ENCODE data around the gene ZFAND2B.
A peak's percentile ranks its signal among the peaks of the same experiment; 100 is the strongest.

ZFAND2B gene, protein sequence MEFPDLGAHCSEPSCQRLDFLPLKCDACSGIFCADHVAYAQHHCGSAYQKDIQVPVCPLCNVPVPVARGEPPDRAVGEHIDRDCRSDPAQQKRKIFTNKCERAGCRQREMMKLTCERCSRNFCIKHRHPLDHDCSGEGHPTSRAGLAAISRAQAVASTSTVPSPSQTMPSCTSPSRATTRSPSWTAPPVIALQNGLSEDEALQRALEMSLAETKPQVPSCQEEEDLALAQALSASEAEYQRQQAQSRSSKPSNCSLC

GRCh38 chr2:219206328-219207133 lies at the start of gene ZFAND2B:
Gene ZFAND2B (plus strand): TSS chr2:219206782. CDS start chr2:219206988, 206 bp downstream.
- peak; percentile 96 for DNase-seq

DNA sequence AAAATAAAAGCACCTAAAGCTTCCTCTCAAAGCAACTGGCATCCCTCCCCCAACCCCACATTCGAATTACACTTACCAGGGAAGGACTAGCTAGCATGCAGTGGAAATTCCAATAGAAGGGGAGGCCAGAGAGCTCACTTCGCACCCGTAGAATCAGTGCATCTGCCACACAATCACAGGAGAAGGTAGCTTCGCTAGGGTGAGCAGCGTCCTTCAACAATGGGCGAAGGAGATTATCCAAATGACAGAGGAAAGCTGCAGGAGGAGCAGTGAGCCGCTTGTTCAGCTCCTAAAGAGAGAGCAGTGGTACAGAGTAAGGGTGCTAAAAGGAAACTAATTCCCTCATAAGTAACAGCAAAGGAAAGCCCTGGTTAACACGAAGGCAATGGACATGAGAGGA lies 49.2 kb upstream of the ZFAND2B start:
- DNase-seq, result no peak

GRCh38 chr2:219158025-219158424 lies 48.6 kb upstream of the ZFAND2B start:
- no peak for DNase-seq

DNA sequence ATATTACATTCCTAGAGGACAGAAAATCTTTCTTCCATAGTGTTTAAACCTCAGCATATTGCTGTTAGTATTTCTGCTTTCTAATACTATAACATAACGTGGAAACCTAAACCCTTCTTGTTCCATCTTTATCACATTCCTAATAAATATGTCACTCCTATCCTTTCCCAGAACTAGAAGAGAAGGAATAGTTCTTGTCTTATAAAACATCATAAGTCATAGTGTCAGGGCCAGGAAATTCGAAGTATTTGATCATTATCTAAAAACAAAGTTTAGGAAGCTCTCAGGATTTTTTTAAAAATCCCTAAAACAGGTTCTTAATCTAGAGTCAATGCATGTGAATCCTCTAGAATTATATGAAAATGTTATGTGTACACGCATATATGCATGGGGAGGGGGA lies 48.0 kb upstream of the ZFAND2B start:
- no peak for DNase-seq

DNA sequence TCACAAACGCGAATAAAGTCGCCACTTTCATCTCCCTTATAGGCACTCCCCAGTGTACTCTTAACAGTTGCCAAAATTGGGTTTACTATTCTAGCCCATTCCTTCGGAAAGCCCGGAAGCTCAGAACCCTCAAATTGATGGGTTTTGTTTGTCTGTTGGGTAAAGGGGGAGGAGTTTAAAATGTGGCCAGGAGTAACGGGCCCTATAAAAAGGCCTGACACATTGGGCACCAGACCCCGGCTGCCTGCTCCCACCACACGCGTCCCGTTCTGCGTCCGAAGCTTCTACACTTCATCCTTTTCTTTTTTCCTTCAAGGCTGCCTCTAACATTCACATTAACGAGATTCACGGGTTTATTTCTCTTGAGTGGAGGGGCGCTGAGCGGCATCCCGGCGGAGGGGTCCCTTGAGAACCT lies 46.8 kb upstream of the ZFAND2B start:
- DNase-seq, result no peak

GRCh38 chr2:219160186-219161017 lies 46.2 kb upstream of the ZFAND2B start, which contains the start of gene NHEJ1:
Gene NHEJ1 (minus strand): TSS chr2:219160815. CDS start chr2:219158362, 2,453 bp downstream.
- peak; percentile 97 for DNase-seq

GRCh38 chr2:219161097-219161496 lies 45.5 kb upstream of the ZFAND2B start:
- no peak for DNase-seq

- DNase-seq, result no peak
Measured at GRCh38 chr2:219163156-219163555, 43.4 kb upstream of the ZFAND2B start.

GRCh38 chr2:219165058-219165911 lies 41.3 kb upstream of the ZFAND2B start:
- no peak for DNase-seq

DNA sequence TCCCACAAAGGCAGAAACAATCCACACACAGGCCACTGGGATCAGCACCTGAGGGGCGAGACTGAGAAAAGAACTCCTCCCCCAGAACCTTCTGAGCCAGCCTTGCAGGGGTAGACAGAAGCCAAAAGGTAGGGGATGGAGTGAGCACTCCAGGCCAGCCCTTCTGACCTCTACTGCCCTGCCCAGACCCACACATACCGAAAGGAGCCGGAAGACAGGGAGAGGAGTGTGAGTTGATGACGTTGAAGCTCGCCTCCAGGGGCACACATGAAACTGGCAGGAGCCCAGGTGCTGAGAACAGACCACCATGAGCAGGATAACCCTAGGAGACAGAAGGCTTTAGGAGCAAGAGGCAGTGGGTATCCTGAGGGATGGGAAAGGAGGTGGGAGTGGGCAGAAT lies 38.6 kb upstream of the ZFAND2B start:
- no peak for DNase-seq

DNA sequence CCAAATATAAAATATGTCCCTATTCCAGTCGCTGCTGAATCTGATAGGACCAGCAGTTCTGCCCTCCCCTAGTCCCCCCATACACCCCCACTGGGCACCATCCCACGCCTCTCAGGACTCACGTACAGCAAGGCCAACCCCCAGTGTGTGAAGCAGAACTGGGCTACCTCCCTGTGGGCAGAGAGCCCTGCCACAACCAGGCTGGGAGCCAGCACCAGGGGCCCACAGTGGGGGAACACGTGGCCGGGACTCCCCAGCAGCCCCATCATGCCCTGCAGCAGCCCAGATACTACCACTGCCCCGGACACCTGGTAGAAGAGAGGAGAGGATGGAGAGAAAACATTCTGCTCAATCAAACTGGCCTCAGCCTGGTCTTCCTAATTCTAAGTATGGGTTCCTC lies 38.1 kb upstream of the ZFAND2B start:
- DNase-seq, result no peak

DNA sequence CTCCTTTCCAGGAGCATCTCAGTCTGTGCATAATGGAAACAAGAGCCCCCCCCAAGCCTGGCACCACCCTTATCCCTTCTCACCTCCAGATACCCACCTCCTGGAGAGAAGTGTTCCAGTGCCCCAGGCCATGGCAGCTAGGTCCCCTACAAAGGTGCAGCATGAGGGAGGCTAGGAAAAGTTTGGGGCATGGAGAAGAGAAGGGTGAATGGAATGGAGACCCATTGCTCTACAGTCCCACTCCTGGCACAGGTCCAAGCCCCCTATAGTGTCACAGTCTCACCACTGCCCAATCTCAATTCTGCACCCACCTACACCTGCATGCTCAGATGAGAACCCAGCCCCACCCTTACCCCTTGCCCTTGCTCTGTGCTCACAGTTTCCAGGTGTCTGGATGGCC lies 37.6 kb upstream of the ZFAND2B start:
- no peak for DNase-seq

- DNase-seq, result no peak
Measured at GRCh38 chr2:219169930-219170654, 36.5 kb upstream of the ZFAND2B start, which contains the start of gene SLC23A3. Gene SLC23A3 (minus strand): TSS chr2:219170029. CDS start chr2:219169984, 45 bp downstream.

DNA sequence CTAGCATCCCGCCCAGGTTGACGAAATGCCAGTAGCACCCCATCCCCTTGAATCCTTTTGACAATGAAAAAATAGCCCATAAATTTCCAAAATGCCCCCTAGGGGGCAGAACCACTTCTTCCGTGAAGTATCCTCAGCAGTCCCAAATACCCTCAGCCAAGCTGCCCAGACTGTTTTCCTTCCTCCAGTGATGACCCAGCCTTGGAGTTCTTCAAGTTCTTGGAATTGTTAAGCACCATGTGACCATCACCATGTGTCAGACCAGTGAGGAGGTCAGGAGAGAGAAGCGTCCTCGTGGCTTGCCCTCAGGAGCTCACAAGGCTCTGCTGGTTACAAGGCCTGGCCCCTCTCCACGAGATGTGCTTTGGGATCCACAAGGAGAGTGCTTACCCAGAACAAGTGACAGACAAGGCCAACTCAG lies 35.3 kb upstream of the ZFAND2B start:
- DNase-seq, result peak; percentile 40

- DNase-seq, result no peak
Measured at GRCh38 chr2:219172231-219173154, 34.1 kb upstream of the ZFAND2B start.

DNA sequence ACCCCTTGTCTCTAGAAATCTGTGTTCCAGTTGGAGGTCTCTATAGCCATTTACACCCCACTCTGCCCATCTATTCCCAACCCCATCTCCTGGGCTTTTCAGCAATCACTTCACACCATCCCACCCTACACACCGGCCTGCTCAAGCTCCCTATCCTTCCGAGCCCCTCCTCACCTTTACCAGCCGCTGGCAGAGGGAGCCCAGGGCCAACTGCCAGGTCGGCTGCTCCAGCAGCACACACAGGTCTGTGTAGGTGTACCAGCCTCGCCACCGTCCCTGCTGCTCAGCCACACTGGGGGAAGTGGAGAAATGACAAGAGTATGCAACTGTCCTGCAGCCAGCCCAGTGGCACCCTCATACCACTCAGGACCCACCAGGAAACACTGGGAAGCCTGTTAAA lies 33.4 kb upstream of the ZFAND2B start:
- no peak for DNase-seq

DNA sequence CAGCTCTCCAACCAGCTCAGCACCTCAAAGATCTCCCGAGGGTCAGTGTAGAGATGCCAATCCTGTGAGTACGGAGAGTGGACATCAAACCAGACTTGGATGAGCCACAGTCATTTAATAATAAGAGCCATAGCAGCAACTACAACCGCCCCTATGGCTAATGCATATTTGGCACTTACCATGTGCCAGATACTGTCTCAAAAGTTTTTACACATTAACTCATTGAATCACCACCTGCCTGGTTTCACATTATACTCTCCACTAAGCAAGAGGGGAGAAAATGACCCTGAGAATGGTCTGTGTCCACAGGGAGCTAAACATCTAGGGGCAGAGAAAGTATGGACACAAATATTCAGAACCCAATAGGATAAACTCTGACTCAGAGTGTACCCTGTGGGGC lies 32.4 kb upstream of the ZFAND2B start:
- DNase-seq, result no peak

- no peak for DNase-seq
Measured at GRCh38 chr2:219174801-219175200, 31.8 kb upstream of the ZFAND2B start.

DNA sequence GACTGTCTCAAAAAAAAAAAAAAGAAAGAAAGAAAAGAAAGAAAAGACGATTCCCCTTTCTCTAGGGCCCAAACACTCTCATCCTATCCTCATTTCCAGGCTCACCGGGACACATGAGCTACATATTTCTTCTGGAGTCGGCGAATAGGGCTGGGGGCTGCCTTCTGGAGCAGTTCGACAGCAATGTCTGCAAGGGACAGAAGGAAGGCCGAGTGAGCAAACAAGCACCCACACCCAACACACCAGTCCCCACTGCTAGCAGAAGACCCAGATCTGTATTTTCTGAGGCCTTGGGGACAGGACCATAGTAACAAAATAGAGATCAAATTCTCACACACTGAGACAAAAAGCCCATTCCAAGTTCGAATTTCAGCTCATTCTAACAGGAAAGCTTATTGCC lies 31.1 kb upstream of the ZFAND2B start:
- no peak for DNase-seq
